ENCODE measurements around the gene AMBRA1.

Gene AMBRA1

DNA sequence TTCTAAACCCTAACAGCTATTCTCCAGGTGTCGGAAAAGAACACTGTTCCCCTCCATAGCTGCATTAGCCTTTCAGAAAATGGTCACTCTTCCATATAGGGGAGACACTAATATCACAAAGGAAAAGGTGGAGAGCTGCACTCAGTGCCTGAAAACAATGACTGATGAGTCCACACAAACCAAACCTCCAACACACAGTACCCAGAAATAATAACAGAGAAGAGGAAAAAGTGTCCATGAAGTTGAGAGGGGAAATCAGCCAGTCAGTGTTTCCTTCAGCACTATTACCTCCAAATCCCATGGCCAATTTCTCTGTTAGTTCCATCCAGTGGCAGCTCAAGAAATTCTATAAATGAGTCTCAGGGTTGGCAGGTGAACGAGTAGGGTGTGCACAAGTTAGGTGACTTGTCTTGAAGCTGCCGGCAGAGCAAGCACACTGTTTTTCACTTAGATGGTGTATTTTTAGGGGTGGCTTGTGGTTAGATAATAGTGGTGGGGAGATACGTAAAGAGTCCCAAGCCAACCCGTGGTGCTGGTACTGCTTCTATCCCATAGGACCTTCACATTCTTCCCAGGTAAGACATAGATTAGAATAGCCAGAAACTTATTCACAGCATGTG is 117.8 kb downstream of the AMBRA1 start:
- H3K9me3 ChIP-seq (ENCODE audit: control insufficient read depth, low read length): no peaks in the 10 kb centered on the region
- no peak for DNase-seq
- H3K79me1 ChIP-seq (replicated peaks; ENCODE audit: low read length, poor library complexity, severe bottlenecking): peaks cover 40% of the 10 kb centered on the region
- no peak overlapping the region for H3K14ac ChIP-seq (ENCODE audit: low read length in 2 of 2)
- H3K4me1 ChIP-seq (ENCODE audit: control insufficient read depth, insufficient read depth, low read depth, low read length): peaks cover 2% of the 10 kb centered on the region
- no peak overlapping the region for H4K8ac ChIP-seq (ENCODE audit: low read length)
- H2BK15ac ChIP-seq (ENCODE audit: low read depth, poor library complexity, severe bottlenecking): no peak overlapping the region
- H2BK5ac ChIP-seq (ENCODE audit: low read depth, low read length, poor library complexity, severe bottlenecking): no peak overlapping the region
- no peak overlapping the region for H2BK12ac ChIP-seq (ENCODE audit: low read length in 2 of 2)
- H3K27me3 ChIP-seq (ENCODE audit: control insufficient read depth in 1 of 2, insufficient read depth in 1 of 2, low read length in 2 of 2): no peaks in the 10 kb centered on the region
- no peak overlapping the region for H4K91ac ChIP-seq (ENCODE audit: low read length)
- no peak overlapping the region for H2AFZ ChIP-seq (ENCODE audit: low read depth, low read length)
- 90% methylated on average over 4 of the region's 5 CpGs for WGBS
- H3K4me3 ChIP-seq (ENCODE audit: insufficient read depth in 1 of 2, low read depth in 1 of 2, low read length in 2 of 2): no peak overlapping the region
- H3K23ac ChIP-seq (ENCODE audit: low read length in 2 of 2): no peak overlapping the region
- H3K4me2 ChIP-seq (ENCODE audit: low read length, poor library complexity, severe bottlenecking): no peak overlapping the region
- H3K9ac ChIP-seq (ENCODE audit: low read length): no peak overlapping the region
- no peak overlapping the region for H3K27ac ChIP-seq (ENCODE audit: low read length, poor library complexity, severe bottlenecking)
- H3K4ac ChIP-seq (ENCODE audit: low read depth in 1 of 2, low read length in 2 of 2): no peak overlapping the region
- peaks cover 0 to 5% of the 10 kb centered on the region in 2 experiments for H3K36me3 ChIP-seq (ENCODE audit: control insufficient read depth in 1 of 2, insufficient read depth in 2 of 2, low read depth in 1 of 2, low read length in 2 of 2)
- H2AK5ac ChIP-seq (ENCODE audit: low read length, severe bottlenecking): no peak overlapping the region
- H2BK120ac ChIP-seq (ENCODE audit: low read depth, low read length): no peak overlapping the region
- H3K18ac ChIP-seq (ENCODE audit: low read depth in 1 of 2, low read length in 2 of 2): no peak overlapping the region

DNA sequence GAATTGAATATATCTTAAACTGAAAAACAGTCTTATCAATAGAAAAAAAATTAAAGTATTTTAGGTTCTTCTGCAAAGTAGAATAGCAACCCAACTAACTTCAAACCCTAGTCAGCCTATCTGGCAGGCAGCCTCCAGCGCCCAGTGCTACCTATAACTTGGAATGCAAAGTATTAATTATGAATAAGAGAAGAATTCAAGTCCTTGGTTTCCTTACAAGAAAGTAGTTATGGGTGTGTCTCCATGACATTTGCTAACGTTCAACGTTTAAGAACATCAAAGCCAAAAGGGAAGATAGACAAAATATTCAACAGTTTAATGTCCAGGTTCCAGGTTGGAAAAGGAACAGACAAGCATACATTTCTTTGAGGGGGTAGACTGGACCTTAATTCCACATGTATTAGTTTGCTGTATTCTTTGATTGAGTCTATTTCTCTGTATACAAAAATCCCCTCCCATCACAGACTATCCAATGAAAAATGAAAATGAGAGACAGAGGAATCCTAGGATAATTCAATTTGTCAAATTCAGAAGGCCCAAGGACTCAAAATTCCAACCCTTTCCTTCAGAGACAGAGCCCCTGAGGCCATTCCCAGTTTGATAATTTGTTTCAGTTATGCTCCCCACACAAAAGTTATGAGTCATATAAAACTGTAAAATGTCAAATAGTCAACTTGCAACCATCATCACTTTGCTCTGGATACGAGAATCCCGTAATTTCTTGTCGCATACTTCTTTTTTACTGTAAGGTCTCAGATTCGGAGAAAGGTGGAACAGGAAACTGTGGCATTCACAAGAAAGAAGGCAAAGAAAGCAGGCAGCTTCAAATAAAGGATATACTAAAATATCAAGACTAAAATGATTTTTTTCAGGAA is 118.5 kb downstream of the AMBRA1 start:
- Histone ChIP-seq H2AFZ (ENCODE audit: low read depth, low read length) (no peak overlapping the region), H4K8ac (ENCODE audit: low read length) (no peak overlapping the region), H2BK5ac (ENCODE audit: low read depth, low read length, poor library complexity, severe bottlenecking) (no peak overlapping the region), H3K14ac (ENCODE audit: low read length in 2 of 2) (no peak overlapping the region), H3K23ac (ENCODE audit: low read length in 2 of 2) (no peak overlapping the region), H3K9me3 (ENCODE audit: control insufficient read depth, low read length) (no peaks in the 10 kb centered on the region), H4K91ac (ENCODE audit: low read length) (no peak overlapping the region), H3K79me1 (replicated peaks; ENCODE audit: low read length, poor library complexity, severe bottlenecking) (peaks cover 37% of the 10 kb centered on the region), H2BK15ac (ENCODE audit: low read depth, poor library complexity, severe bottlenecking) (no peak overlapping the region), H2BK120ac (ENCODE audit: low read depth, low read length) (no peak overlapping the region), H3K36me3 (ENCODE audit: control insufficient read depth in 1 of 2, insufficient read depth in 2 of 2, low read depth in 1 of 2, low read length in 2 of 2) (peaks cover 0 to 5% of the 10 kb centered on the region in 2 experiments), H3K4me2 (ENCODE audit: low read length, poor library complexity, severe bottlenecking) (no peak overlapping the region), H3K4me3 (ENCODE audit: insufficient read depth in 1 of 2, low read depth in 1 of 2, low read length in 2 of 2) (no peak overlapping the region), H2BK12ac (ENCODE audit: low read length in 2 of 2) (no peak overlapping the region), H3K18ac (ENCODE audit: low read depth in 1 of 2, low read length in 2 of 2) (no peak overlapping the region), H3K27ac (ENCODE audit: low read length, poor library complexity, severe bottlenecking) (no peak overlapping the region), H3K9ac (ENCODE audit: low read length) (no peak overlapping the region), H3K4ac (ENCODE audit: low read depth in 1 of 2, low read length in 2 of 2) (no peak overlapping the region), H3K27me3 (ENCODE audit: control insufficient read depth in 1 of 2, insufficient read depth in 1 of 2, low read length in 2 of 2) (no peaks in the 10 kb centered on the region), H3K4me1 (ENCODE audit: control insufficient read depth, insufficient read depth, low read depth, low read length) (peaks cover 3% of the 10 kb centered on the region), H2AK5ac (ENCODE audit: low read length, severe bottlenecking) (no peak overlapping the region)
- WGBS: 95% methylated on average over 4 of the region's 7 CpGs
- no peak for DNase-seq

DNA sequence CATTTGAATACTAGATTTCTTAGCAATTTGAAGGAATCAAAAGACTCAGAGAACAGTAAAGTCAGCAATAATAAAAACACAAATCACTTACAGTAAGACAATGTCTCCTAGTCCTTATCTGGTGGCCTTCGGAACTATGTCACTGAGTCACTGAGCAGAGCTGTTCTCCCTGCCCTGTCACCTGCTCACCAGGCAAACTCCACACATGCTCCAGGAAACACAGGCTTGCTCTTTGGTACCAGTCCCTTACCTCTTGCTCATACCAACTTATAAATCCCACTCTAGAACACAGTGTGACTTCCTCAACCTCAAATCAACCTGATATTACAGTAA is 121.2 kb downstream of the AMBRA1 start:
- no peak overlapping the region for H3K18ac ChIP-seq (ENCODE audit: low read depth in 1 of 2, low read length in 2 of 2)
- no peak overlapping the region for H2BK15ac ChIP-seq (ENCODE audit: low read depth, poor library complexity, severe bottlenecking)
- H4K8ac ChIP-seq (ENCODE audit: low read length): no peak overlapping the region
- no peak overlapping the region for H2BK12ac ChIP-seq (ENCODE audit: low read length in 2 of 2)
- H3K9ac ChIP-seq (ENCODE audit: low read length): no peak overlapping the region
- no peak overlapping the region for H3K4ac ChIP-seq (ENCODE audit: low read depth in 1 of 2, low read length in 2 of 2)
- H3K27me3 ChIP-seq (ENCODE audit: control insufficient read depth in 1 of 2, insufficient read depth in 1 of 2, low read length in 2 of 2): no peaks in the 10 kb centered on the region
- peaks cover 3 to 7% of the 10 kb centered on the region in 2 experiments for H3K36me3 ChIP-seq (ENCODE audit: control insufficient read depth in 1 of 2, insufficient read depth in 2 of 2, low read depth in 1 of 2, low read length in 2 of 2)
- no peak overlapping the region for H3K4me2 ChIP-seq (ENCODE audit: low read length, poor library complexity, severe bottlenecking)
- no peaks in the 10 kb centered on the region for H3K9me3 ChIP-seq (ENCODE audit: control insufficient read depth, low read length)
- H3K4me3 ChIP-seq (ENCODE audit: insufficient read depth in 1 of 2, low read depth in 1 of 2, low read length in 2 of 2): no peak overlapping the region
- no peak overlapping the region for H2BK5ac ChIP-seq (ENCODE audit: low read depth, low read length, poor library complexity, severe bottlenecking)
- H2AK5ac ChIP-seq (ENCODE audit: low read length, severe bottlenecking): no peak overlapping the region
- no peak overlapping the region for H3K27ac ChIP-seq (ENCODE audit: low read length, poor library complexity, severe bottlenecking)
- 57% methylated on average over 1 of the region's 1 CpG for WGBS
- H3K79me1 ChIP-seq (replicated peaks; ENCODE audit: low read length, poor library complexity, severe bottlenecking): peaks cover 31% of the 10 kb centered on the region
- no peak for DNase-seq
- H4K91ac ChIP-seq (ENCODE audit: low read length): no peak overlapping the region
- H2AFZ ChIP-seq (ENCODE audit: low read depth, low read length): no peak overlapping the region
- no peak overlapping the region for H2BK120ac ChIP-seq (ENCODE audit: low read depth, low read length)
- H3K23ac ChIP-seq (ENCODE audit: low read length in 2 of 2): no peak overlapping the region
- H3K14ac ChIP-seq (ENCODE audit: low read length in 2 of 2): no peak overlapping the region
- H3K4me1 ChIP-seq (ENCODE audit: control insufficient read depth, insufficient read depth, low read depth, low read length): peaks cover 3% of the 10 kb centered on the region

DNA sequence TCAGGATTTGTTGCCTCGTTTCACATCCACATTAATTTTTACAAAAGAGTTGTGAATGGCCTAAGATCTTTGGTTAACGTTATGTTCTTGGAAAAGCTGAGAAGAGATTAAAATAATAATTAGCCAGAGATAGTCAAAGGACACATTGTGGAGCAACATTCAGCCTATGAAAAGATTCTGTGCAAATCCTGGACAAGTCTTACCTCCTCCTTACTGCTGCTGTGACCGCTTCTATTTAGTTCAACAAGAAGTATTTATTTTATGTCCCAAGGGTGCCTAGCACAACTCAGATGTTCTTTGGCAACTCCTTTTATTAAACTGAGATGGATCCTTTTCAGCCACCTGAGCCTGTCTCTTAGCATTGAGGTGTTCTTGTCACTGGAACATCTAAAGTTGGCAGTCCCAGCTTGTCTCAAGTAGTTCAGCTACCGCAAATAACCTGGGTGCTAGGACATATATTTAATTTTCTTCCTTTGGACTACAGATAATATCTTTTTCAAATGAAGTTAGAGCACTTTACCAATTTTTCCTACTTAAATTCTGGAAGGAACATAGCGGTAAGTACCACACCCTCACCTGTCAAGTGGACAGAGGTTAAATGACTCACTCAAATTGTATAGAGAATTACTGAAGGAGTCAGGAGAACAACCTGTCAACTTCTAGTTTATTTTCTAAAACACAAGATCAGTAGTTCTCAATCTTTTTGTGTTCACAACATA is 121.7 kb downstream of the AMBRA1 start:
- Histone ChIP-seq H3K4ac (ENCODE audit: low read depth in 1 of 2, low read length in 2 of 2) (no peak overlapping the region), H4K8ac (ENCODE audit: low read length) (no peak overlapping the region), H3K4me3 (ENCODE audit: insufficient read depth in 1 of 2, low read depth in 1 of 2, low read length in 2 of 2) (no peak overlapping the region), H3K9me3 (ENCODE audit: control insufficient read depth, low read length) (no peaks in the 10 kb centered on the region), H2BK12ac (ENCODE audit: low read length in 2 of 2) (no peak overlapping the region), H2BK5ac (ENCODE audit: low read depth, low read length, poor library complexity, severe bottlenecking) (no peak overlapping the region), H3K23ac (ENCODE audit: low read length in 2 of 2) (no peak overlapping the region), H2BK15ac (ENCODE audit: low read depth, poor library complexity, severe bottlenecking) (no peak overlapping the region), H3K27ac (ENCODE audit: low read length, poor library complexity, severe bottlenecking) (no peak overlapping the region), H3K36me3 (ENCODE audit: control insufficient read depth in 1 of 2, insufficient read depth in 2 of 2, low read depth in 1 of 2, low read length in 2 of 2) (peaks cover 3 to 10% of the 10 kb centered on the region in 2 experiments), H2AFZ (ENCODE audit: low read depth, low read length) (no peak overlapping the region), H4K91ac (ENCODE audit: low read length) (no peak overlapping the region), H3K18ac (ENCODE audit: low read depth in 1 of 2, low read length in 2 of 2) (no peak overlapping the region), H2AK5ac (ENCODE audit: low read length, severe bottlenecking) (no peak overlapping the region), H3K79me1 (replicated peaks; ENCODE audit: low read length, poor library complexity, severe bottlenecking) (peaks cover 26% of the 10 kb centered on the region), H3K4me2 (ENCODE audit: low read length, poor library complexity, severe bottlenecking) (no peak overlapping the region), H3K14ac (ENCODE audit: low read length in 2 of 2) (no peak overlapping the region), H3K4me1 (ENCODE audit: control insufficient read depth, insufficient read depth, low read depth, low read length) (peaks cover 3% of the 10 kb centered on the region), H2BK120ac (ENCODE audit: low read depth, low read length) (no peak overlapping the region), H3K27me3 (ENCODE audit: control insufficient read depth in 1 of 2, insufficient read depth in 1 of 2, low read length in 2 of 2) (no peaks in the 10 kb centered on the region), H3K9ac (ENCODE audit: low read length) (no peak overlapping the region)
- DNase-seq: no peak
- 95% methylated on average over 2 of the region's 5 CpGs for WGBS
